ENCODE data around the gene TJP2.

DNA sequence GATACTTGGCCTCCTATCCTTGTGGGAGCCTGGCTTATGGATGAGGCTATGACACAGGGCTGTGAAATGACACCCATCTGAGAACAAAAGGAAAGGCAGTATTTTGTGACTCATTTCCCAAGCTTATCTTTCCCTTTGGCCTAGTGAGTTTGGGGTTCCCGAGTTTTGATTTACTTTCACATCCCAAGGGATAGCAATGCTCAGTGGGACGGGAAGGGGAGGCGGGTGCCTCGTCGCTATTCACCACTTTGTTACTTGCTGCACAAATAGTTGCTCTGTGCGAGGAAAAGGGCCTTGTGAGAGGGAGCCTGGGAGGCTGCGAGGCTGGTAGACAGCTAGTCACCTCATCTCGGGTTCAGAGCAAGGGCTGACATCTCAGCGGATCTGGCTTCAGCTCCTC, 91.8 kb downstream of the TJP2 start:
- TF ChIP-seq, protein P1, sequence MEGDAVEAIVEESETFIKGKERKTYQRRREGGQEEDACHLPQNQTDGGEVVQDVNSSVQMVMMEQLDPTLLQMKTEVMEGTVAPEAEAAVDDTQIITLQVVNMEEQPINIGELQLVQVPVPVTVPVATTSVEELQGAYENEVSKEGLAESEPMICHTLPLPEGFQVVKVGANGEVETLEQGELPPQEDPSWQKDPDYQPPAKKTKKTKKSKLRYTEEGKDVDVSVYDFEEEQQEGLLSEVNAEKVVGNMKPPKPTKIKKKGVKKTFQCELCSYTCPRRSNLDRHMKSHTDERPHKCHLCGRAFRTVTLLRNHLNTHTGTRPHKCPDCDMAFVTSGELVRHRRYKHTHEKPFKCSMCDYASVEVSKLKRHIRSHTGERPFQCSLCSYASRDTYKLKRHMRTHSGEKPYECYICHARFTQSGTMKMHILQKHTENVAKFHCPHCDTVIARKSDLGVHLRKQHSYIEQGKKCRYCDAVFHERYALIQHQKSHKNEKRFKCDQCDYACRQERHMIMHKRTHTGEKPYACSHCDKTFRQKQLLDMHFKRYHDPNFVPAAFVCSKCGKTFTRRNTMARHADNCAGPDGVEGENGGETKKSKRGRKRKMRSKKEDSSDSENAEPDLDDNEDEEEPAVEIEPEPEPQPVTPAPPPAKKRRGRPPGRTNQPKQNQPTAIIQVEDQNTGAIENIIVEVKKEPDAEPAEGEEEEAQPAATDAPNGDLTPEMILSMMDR (IDR thresholded peaks at IDR 0.05) = no peak
- TF ChIP-seq POLR2A (IDR thresholded peaks at IDR 0.05) = no peak
